NCI-H2227 (cell line): ENCODE data around the gene MAF.

Experiments used
- DNase-seq: peaks from one replicate; lab custom pipeline; 2025; ENCODE audit not compliant: unreplicated experiment; lab: John Stamatoyannopoulos, UW

Gene MAF

GRCh38 chr16:79547085-79547484 is 53.5 kb downstream of the MAF start:
- no peak for DNase-seq
